ENCODE results near the gene MCCD1.
"Not testable (repeated sequence)": the region's sequence is repeated elsewhere in the genome, so short reads cannot be mapped to it uniquely, and the experiment has no call there.

The MCCD1 gene

GRCh38 chr6:31489086-31489485, 39.7 kb upstream of the MCCD1 start:
- H3K4me3 ChIP-seq (ENCODE audit: low read length) = no peak overlapping the region
- no peak for DNase-seq (ENCODE audit: low read depth)
- TF ChIP-seq, protein P1, sequence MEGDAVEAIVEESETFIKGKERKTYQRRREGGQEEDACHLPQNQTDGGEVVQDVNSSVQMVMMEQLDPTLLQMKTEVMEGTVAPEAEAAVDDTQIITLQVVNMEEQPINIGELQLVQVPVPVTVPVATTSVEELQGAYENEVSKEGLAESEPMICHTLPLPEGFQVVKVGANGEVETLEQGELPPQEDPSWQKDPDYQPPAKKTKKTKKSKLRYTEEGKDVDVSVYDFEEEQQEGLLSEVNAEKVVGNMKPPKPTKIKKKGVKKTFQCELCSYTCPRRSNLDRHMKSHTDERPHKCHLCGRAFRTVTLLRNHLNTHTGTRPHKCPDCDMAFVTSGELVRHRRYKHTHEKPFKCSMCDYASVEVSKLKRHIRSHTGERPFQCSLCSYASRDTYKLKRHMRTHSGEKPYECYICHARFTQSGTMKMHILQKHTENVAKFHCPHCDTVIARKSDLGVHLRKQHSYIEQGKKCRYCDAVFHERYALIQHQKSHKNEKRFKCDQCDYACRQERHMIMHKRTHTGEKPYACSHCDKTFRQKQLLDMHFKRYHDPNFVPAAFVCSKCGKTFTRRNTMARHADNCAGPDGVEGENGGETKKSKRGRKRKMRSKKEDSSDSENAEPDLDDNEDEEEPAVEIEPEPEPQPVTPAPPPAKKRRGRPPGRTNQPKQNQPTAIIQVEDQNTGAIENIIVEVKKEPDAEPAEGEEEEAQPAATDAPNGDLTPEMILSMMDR (IDR thresholded peaks at IDR 0.05; ENCODE audit: insufficient read depth, low read depth, low read length, missing control alignments) = no peak

GRCh38 chr6:31490115-31490873, 38.5 kb upstream of the MCCD1 start:
- H3K4me3 ChIP-seq (ENCODE audit: low read length) = no peak overlapping the region
- TF ChIP-seq, protein P1 (IDR thresholded peaks at IDR 0.05; ENCODE audit: insufficient read depth, low read depth, low read length, missing control alignments) = no peak
- no peak for DNase-seq (ENCODE audit: low read depth)

- not testable (repeated sequence) for DNase-seq (ENCODE audit: low read depth)
- H3K4me3 ChIP-seq (ENCODE audit: low read length) = peak overlapping the region; percentile 63
Observed at GRCh38 chr6:31493550-31493874, 35.2 kb upstream of the MCCD1 start.

DNA sequence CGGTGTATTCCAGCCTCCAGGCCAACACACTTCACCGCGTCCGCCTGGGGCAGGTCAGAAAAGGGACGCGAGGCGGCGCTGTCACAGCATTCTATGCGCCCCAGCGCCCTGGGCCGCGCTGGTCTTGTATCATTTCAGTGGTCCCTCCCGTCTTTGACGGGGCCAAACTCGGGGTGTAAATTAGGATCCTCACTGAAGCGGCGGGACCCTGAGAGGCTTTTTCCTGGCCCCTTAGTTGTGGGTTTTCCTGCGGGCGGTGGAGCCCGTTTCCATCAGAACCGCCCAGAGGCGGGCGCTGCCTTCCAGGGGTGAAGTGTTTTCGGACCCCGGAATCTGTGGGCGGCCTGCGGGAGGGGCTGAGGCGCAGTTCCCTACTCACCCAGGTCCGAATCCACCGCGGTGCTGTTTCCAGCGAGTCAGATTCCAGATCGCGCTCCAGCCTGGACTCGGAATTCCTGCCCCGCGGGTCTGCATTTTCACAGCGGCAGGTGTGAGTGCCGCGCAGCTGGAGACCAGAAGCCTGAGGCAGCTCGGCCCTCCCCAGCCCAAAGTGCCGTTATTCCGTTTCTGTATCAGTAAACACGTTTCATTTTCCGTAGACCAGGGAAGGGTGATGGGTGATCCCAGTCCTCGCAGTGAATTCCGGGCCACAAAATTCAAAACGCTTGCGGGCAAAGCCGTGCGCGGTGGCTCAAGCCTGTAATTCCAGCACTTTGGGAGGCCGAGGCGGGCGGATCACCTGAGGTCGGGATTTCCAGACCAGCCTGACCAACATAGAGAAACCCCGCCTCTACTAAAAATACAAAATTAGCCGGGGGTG, 34.7 kb upstream of the MCCD1 start:
- peak overlapping the region; percentile 63 for H3K4me3 ChIP-seq (ENCODE audit: low read length)
- peak; percentile 78 for DNase-seq (ENCODE audit: low read depth)
- TF ChIP-seq, protein P1 (IDR thresholded peaks at IDR 0.05; ENCODE audit: insufficient read depth, low read depth, low read length, missing control alignments) = peak; percentile 92

- no peak overlapping the region for H3K4me3 ChIP-seq (ENCODE audit: low read length)
- peak; percentile 45 for DNase-seq (ENCODE audit: low read depth)
- TF ChIP-seq, protein P1 (IDR thresholded peaks at IDR 0.05; ENCODE audit: insufficient read depth, low read depth, low read length, missing control alignments) = no peak
Observed at GRCh38 chr6:31495580-31495979, 33.2 kb upstream of the MCCD1 start.

DNA sequence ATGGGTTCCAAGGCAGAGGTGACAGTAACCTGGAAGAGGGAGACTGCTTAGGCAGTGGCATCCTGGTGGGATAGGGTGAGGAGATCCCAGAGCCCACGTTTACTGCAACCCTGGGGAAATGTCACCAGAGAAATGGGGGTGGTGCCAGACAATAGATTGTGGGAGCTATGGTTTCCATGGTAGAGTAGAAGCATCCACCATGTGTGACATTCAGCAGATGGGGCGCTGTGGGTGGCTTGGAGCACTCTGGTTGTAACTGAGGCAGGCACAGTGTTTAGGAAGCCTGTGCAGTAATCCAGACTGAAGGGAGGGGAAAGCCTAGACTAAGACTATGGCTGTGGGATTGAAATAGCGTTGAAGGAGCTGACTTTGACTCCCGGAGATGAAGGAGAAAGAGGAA, 31.9 kb upstream of the MCCD1 start:
- not testable (repeated sequence) for H3K4me3 ChIP-seq (ENCODE audit: low read length); DNase-seq (ENCODE audit: low read depth)

- DNase-seq (ENCODE audit: low read depth) = peak; percentile 96
- TF ChIP-seq, protein P1 (IDR thresholded peaks at IDR 0.05; ENCODE audit: insufficient read depth, low read depth, low read length, missing control alignments) = no peak
- H3K4me3 ChIP-seq (ENCODE audit: low read length) = peak within 1 kb of the TSS; percentile 58
Observed at GRCh38 chr6:31497531-31498476, 31.0 kb upstream of the MCCD1 start, which contains the start of gene MICB. TSS of gene MICB (plus strand) at chr6:31498145. CDS start at chr6:31498194, 49 bp downstream.
